Stimulated activated CD4-positive, alpha-beta T cell treated with anti-CD3 and anti-CD28 coated beads, Interleukin-2, amount 100 ng/mL, for 24 hours (primary cell): ENCODE data around the gene CCDC24.

Source experiments
- DNase-seq, 2 donors: peaks; one replicate each; pipeline ENCODE4 v3.0.0-alpha.2; 2020

Gene CCDC24

DNA sequence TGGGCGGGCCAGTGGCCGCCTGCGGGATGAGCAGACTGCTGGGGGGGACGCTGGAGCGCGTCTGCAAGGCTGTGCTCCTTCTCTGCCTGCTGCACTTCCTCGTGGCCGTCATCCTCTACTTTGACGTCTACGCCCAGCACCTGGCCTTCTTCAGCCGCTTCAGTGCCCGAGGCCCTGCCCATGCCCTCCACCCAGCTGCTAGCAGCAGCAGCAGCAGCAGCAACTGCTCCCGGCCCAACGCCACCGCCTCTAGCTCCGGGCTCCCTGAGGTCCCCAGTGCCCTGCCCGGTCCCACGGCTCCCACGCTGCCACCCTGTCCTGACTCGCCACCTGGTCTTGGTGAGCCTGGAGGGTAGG is 10.3 kb upstream of the CCDC24 start:
- DNase-seq: no peak

- no peak for DNase-seq
These were observed 9.8 kb upstream of the CCDC24 start for GRCh38 chr1:43981636-43982035.

DNA sequence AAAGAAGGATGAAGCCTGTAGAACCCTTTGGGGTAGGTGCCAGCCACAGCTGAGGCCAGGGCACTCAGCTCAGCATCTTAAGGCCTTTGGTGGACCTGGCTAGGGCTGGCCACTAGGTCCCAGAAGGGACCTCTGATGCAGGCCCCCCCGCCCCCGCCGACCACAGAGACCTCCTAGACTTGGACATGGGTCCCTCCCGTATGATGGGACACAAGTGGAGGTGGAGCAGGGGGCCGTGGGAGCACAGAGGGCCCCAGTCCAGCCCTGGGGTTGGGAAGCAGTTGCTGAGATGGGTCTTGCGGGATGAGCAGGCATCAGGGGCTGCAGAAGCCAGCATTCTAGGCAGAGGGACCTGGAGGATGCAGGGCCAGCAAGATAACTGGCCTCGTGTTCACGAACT is 9.2 kb upstream of the CCDC24 start:
- DNase-seq: no peak

DNA sequence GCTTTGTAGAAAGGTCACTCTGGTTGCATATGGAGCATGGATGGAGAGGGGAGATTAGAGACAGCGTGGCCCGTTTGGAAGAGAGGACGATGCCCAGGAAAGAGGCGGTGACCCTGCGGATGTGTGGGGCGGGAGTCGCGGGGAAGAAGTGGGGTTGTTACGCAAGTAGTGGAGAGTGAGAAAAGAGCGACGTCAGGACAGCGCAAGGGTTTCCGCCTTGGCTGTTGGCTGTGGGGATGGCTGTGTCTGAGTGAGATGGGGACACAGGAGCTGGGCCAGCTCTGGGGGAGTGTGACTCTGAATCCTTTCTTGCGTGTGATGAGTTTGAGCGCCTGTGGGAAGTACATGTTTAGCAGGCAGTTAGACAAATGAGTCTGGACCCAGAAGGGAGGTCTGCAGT is 8.6 kb upstream of the CCDC24 start:
- DNase-seq: no peak

DNA sequence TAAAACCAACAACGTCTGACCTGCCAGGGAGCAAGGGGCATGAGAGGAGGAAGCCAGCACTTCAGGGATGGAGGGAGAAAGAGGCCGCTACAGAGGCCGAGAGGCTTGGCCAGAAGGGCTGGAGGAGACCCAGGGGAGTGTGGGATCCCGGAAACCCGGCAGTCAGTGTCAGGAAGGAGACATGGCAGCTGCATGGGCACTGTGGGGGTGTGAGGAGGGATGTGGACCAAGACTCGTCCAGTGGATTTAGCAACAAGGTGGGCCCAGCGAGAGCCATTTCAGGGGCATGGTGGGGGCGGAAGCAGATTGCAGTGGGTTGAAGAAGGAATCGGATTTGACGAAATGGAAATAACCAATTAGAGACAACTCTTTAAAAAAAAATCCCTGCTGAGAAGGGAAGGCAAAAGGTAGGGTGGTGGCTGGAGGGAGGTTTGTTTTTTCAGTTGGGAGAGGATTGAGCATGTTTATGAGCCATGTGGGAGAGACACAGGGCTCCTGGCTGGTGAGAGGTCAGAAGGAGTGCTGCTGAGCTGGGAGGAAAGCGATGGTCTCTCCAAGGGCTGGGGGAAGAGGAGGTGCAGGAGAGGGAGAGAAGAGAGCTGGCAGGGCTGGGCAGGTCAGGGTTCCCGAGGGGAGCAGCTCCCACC is 8.0 kb upstream of the CCDC24 start:
- DNase-seq: no peak

- DNase-seq: no peak
These were observed 6.5 kb upstream of the CCDC24 start for GRCh38 chr1:43984855-43985254.

GRCh38 chr1:43985984-43986595 is 5.3 kb upstream of the CCDC24 start:
- no peak for DNase-seq

GRCh38 chr1:43986712-43987111 is 4.7 kb upstream of the CCDC24 start:
- no peak for DNase-seq

DNA sequence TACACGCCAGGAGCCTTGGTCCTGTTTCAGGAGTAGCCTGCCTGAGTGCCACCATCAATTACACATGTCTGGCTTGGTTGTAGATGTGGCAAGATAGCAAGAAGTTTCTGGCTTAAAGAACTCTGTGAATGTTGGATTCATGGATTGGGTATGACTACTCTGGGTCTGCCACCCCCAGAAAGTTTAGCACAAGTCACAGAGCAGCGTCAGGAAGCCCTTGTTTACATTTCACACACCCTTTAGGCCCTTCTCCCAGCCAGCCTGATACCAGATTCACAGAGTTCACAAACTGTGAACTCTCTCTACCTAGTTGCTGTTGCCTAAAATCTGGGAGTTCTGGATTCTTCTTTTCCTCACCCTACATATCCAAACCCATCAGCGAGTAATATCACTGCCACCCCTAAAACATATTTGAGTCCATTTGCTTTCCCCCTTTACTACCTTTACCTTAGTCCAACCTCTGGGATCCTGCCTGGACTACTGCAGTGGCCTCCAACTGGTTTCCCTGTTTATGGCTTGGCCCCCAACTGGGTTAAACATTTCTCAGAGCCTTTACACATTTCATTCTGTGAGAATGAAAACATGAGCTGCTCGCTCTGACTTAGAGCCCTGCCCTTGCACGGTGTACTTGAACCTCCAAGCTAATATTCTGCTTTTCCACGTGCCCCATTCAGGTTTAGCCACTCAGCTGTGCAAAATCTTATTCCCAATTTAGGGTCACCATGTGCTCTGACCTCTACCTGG is 4.1 kb upstream of the CCDC24 start:
- DNase-seq: no peak

DNA sequence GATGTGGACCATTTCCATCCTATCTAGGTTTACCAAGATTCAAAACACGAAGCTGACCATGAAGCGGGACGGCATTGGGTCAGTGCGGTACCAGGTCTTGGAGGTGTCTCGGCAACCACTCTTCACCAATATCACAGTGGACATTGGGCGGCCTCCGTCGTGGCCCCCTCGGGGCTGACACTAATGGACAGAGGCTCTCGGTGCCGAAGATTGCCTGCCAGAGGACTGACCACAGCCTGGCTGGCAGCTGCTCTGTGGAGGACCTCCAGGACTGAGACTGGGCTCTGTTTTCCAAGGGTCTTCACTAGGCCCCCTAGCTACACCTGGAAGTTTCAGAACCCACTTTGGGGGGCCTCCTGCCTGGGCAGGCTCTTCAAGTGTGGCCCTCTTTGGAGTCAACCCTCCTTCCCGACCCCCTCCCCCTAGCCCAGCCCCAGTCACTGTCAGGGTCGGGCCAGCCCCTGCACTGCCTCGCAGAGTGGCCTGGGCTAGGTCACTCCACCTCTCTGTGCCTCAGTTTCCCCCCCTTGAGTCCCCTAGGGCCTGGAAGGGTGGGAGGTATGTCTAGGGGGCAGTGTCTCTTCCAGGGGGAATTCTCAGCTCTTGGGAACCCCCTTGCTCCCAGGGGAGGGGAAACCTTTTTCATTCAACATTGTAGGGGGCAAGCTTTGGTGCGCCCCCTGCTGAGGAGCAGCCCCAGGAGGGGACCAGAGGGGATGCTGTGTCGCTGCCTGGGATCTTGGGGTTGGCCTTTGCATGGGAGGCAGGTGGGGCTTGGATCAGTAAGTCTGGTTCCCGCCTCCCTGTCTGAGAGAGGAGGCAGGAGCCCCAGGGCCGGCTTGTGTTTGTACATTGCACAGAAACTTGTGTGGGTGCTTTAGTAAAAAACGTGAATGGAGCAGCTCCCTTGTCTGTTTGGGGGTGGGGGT is 864 bp upstream of the CCDC24 start:
- peak in 1 of 2 donors; percentile 15 for DNase-seq

GRCh38 chr1:43991200-43991475 is 261 bp upstream of the CCDC24 start:
- DNase-seq: no peak

GRCh38 chr1:43992232-43992995 is 1.0 kb downstream of the CCDC24 start:
- DNase-seq: no peak

DNA sequence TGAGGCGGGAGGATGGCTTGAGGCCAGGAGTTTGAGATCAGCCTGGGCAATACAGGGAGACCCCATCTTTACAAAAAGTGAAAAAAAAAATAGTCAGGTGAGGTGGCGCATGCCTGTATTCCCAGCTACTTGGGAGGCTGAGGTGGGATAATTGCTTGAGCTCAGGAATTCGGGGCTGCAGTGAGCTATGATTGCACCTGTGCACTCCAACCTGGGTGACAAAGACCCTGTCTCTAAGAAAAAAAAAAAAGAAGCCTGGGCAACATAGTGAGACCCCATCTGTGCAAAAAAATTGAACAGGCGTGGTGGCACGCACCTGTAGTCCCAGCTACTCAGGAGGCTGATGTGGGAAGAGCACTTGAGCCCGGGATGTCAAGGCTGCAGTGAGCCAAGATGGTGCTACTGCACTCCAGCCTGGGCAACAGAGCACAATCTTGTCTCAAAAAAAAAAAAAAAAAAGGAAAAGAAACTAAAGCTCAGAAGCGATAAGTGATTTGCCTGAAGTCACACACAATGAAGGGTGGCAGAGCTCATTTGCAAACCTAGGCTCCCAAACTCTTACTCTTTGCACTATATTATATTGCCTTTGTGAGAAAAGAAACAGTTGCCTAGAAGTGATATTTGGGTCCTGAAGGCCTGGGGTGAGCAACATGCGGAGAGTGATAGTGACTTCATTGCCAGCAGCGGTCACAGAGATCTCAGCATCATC is 2.0 kb downstream of the CCDC24 start:
- DNase-seq: no peak

GRCh38 chr1:43994071-43994470 is 2.7 kb downstream of the CCDC24 start:
- no peak for DNase-seq

- DNase-seq: peak in 1 of 2 donors; percentile 25
These were observed 3.7 kb downstream of the CCDC24 start for GRCh38 chr1:43994794-43995790.

DNA sequence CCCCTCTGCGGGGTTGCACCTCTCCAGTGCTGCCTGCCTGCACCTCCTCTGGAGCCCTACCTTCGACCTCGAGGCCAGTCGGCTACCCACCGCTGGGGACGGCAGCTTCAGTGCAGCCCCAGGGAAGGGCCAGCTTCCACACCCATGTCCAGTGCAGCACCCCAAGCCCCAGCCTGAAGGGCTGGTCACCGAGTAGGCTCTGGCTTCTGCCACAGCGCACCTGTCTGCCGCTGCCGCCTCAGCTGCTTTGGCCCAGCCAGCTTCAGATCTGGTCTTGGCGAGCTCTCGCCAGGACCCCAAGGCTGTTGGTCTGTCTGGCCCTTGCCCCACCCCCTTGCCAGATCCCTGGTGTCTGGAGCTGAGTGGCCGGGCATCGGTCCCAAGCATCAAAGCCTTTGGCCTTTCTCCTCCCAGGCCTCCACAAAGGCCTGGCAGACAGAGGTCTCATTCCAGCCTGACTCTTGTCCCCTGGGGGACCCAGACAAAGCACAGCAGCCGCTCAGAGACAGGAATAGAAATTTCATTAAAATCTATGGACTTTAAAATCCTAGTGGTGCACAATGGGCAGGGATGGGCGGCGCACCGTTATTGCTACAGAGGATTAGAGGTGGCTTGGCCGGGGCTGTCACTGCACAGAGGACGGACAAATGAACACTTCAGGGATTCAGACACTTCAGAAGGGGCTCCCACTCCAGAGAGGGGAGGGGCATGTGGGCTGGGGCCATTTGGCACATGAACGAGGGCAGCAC is 4.8 kb downstream of the CCDC24 start:
- no peak for DNase-seq

DNA sequence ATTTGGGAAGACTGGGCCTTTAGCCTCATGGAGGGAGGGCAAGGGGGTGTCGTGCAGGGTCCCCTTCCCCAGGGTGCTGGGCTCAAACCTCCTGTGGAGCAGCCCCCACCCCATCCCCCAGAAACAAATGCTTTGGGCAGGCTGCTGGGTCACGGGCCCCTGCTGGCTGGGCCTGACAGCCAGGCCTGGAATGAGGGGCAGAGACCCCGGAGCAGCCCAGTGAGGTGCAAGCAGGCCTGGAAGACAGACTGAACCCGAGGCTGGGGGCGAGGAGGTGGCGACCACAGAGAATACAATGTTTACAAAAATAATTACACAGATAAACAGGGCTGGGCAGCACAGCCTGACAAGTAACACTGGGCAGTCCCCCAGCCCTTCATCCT is 5.3 kb downstream of the CCDC24 start:
- DNase-seq: no peak

DNA sequence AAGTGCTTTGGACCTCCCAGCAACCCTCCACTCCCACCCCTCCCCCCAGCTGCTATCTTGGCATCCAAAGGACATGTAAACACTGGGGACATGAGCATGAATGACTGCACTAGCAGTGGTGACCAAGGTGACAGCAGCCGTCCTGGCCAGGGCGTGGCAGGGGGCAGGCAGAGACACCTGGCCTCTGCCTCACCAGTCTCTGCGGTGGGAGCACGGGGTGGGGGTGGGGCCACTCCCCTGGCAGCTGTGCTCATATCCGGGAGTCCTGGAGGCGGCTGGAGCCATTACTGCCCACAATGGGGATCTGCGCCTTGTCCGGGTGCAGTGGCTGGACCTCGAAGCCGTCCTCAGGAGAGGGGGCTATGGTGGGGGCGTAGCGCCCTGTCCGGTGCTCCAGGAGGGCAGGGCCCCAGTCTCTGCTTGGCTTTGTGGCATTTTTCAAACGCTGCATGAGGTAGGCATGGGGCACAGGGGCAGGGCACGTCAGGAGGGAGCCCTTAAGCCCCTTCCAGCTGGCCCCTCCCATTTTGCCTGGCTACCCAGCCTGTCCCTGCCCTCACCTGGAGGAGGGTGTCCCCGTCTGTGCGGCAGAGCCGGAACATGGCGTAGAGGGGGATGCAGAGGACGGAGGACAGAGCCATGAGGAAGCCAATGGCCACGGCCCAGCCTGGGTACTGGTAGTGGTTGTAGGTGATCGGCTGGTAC is 6.0 kb downstream of the CCDC24 start:
- no peak for DNase-seq

GRCh38 chr1:43998000-43998378 is 6.6 kb downstream of the CCDC24 start:
- no peak for DNase-seq
